Activated CD8-positive, alpha-beta memory T cell treated with anti-CD3 and anti-CD28 coated beads for 4 hours (primary cell): ENCODE measurements around the gene RPS6KA5.
"Not testable (repeated sequence)": the region's sequence is repeated elsewhere in the genome, so short reads cannot be mapped to it uniquely, and the experiment has no call there.

Source experiments
- DNase-seq, 2 donors: peaks; one replicate each; pipeline ENCODE4 v3.0.0-alpha.2; 2020; ENCODE audit warnings: low read depth in 2 of 2

The RPS6KA5 gene

GRCh38 chr14:91029456-91030217 is 30.8 kb downstream of the RPS6KA5 start:
- no peak for DNase-seq

- no peak for DNase-seq
Observed at GRCh38 chr14:91027561-91027960, 32.9 kb downstream of the RPS6KA5 start.

DNA sequence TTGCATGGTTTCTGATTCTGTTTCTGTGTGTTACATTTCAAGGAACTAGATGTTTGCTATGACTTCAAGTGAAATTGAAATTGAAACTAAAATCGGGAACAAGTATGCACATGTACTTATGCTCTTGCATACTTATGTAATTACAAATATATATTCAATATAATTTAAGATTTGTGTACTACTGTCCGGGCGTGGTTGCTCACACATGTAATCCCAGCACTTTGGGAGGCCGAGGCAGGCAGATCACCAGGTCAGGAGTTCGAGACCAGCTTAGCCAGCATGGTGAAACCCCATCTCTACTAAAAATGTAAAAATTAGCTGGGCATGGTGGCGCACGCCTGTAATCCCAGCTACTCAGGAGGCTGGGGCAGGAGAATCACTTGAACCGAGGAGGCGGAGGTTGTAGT is 37.8 kb downstream of the RPS6KA5 start:
- not testable (repeated sequence) for DNase-seq

- no peak for DNase-seq
Observed at GRCh38 chr14:91021991-91022621, 38.3 kb downstream of the RPS6KA5 start.

- DNase-seq, result no peak
Observed at GRCh38 chr14:91021115-91021514, 39.3 kb downstream of the RPS6KA5 start.

- no peak for DNase-seq
Observed at GRCh38 chr14:91019673-91020072, 40.8 kb downstream of the RPS6KA5 start.

- DNase-seq, result no peak
Observed at GRCh38 chr14:91018481-91018880, 42.0 kb downstream of the RPS6KA5 start.

DNA sequence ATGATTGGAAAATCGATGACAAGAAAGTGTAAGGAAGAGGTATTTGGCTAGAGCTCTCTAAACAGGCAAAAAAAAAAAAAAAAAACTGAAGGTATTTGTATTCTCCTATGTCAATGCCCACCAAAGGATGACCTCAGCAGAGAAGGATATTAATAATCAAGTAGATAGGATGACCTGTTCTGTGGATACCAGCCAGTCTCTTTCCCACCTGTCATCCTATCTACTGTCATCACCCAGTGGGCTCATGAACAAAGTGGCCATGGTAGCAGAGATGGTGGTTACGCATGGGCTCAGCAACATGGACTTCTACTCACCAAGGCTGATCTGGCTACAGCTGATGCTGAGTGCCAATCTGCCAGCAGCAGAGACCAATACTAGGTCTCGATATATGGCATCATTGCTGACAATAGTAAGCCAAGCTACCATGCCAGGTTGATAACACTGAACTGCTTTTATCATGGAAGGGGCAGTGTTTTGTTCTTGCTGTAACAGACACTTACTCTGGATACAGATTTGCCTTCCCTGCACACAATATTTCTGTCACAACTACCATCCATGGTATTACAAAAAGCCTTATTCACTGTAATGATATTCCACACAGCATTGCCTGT is 43.5 kb downstream of the RPS6KA5 start:
- no peak for DNase-seq

DNA sequence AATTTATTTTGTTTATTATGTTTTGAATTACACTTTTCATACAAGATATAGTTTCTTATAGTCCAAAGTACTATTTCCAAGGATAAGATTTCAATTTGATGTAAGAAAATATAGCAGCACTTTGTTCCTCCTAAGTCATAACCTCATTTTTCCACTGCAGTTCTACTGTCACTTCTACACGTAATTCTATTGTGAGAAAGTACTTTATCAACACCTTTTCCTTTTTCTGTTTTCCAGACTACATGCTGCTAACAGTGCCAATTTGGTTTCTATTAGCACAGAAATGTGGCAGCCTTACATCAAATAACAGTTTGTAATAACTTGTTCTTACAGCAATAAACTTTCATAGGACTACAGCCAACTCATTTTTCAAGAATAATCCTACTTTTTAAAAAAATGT is 45.0 kb downstream of the RPS6KA5 start:
- DNase-seq, result no peak

- DNase-seq, result no peak
Observed at GRCh38 chr14:91012045-91012444, 48.4 kb downstream of the RPS6KA5 start.

DNA sequence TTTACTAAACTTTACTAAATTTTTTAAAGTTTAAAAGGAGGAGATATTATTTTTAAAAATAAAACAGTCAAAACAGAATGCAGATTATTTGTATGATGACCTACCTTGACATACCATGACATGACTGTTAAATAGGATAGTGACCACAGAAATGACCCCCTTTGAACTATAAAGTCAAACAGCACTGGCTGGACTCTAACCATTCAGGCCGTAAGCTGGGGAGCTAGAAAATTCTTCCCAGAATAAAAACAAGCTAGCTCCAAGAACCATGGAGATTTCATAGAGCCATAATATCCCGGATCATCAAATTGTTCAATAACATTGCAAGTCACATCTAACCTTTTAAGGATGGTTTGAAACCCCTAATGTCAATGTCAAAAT is 50.3 kb downstream of the RPS6KA5 start:
- DNase-seq, result no peak

DNA sequence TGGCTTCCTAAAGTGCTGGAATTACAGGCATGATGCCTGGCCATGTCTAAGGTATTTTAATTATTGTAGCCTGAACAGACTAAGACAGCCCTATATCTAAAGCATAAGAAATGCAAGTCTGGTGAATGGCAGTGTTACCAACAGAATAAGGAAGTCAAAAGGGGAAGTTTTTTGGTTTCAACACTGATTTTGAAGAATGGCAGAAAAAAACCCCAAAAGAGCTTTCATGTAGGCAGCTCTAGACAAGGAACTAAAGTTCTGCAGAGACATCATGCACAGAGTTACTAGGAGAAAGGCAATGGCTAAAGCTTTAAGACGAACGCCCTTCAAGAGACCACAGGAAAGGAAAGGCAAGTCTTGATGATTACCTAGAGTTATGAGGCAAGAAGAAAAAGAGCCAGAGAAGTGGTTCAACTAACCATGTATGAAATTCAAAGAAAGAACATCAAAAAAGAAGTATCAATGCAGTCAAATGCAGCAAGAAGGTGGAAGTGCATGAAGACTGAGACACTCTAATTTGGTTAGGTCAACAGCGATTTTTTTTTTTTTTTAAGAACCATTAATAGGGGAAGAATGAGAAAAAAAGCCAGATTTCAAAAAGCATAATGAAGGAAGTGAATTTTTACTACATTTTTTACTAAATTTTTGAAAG is 50.8 kb downstream of the RPS6KA5 start:
- no peak for DNase-seq

DNA sequence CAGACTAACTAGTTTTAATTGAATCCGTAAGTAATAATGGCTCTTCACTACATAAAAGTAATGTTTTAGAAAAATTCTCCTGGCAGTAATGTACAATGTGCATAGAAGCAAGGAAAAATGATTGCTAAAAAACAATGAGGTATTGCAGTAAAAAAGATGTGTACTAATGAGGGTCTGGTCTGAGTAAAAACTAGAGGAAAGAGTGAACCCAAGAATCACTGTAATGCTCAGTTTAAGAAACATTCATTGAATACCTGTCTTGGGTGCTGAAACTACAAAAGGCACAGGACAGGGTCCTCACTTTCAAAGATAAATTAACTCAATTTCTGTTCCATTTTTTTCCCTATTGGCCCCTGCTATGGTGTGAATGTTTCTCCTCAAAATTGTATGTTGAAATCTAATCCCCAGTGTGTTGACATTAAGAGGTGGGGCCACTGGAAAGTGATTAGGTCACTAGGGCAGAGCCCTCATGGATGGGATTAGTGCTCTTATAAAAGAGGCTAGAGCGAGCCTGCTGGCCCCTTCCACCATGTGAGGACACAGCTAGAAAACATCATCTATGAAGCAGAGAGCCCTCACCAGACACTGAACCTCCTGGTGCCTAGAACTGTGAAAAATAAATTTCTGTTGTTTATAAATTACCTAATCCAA is 51.6 kb downstream of the RPS6KA5 start:
- no peak for DNase-seq

DNA sequence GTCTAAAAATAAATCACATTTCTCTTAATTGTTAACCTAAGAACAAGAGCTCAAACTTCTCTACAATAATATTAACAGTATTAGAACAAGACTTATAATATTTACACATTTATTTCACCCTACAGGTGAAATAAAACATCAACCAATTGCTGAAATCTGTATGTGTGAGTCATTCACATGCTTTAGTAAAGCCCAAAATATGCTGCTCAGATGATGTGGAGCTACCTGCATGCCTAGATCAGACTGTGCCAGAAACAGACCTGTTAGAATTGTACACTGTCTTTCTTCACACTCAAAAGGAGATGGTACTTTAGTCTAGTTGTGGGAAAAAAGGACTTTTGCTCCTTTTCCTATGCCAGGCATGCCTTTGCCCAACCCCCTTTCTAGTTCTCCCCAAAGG is 54.7 kb downstream of the RPS6KA5 start:
- no peak for DNase-seq

GRCh38 chr14:91004987-91005386 is 55.5 kb downstream of the RPS6KA5 start:
- DNase-seq, result no peak

- DNase-seq, result no peak
Observed at GRCh38 chr14:90999299-90999698, 61.1 kb downstream of the RPS6KA5 start.

- no peak for DNase-seq
Observed at GRCh38 chr14:90996967-90997366, 63.5 kb downstream of the RPS6KA5 start.

DNA sequence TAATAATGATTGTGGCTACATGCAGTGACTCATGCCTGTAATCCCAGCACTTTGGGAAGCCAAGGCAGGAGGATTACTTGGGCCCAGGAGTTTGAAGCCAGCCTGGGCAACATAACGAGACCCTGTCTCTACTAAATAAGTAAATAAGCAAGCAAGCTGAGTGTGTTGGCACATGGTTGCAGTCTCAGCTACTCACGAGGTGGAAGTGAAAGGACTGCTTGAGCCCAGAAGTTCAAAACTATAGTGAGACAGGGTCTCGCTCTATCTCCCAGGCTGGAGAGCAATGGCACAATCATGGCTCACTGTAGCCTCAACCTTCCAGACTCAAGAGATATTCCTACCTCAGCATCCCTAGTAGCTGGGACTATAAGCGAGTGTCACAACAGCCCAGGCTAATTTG is 64.7 kb downstream of the RPS6KA5 start:
- DNase-seq, result no peak

- no peak for DNase-seq
Observed at GRCh38 chr14:90993792-90994191, 66.6 kb downstream of the RPS6KA5 start.

DNA sequence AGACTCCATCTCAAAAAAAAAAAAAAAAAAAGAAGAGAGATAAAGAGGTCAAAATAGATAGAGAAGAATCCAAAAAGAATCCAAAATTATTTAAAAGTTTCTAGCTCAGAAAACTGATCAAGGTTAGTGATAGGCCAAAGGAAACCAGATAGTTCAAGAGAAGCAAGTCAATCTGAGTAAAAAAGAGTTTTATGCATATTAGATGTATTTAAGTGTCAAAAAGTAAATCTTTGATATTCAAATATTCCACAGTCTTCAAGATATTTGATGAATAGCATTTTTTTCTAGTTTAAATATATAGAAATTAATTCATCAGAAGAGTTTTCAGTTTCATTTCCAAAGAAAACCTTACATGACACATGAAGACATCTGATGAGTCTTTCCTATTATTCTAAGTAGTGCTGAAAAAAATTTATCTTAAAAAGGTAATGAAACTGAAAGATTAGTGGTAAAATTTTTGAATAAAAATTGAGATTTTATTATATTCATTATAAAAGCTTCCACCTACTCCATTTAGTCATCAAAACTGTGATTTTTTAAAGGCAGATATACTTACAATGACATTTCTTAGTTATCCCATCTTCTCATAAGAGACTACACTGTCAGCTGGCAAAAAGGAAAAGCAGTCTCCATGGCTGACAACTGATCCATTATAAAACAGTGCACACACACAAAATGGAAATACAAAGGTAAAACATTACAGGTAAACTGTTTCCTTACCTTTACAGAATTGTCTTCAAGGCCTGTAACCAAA is 68.6 kb downstream of the RPS6KA5 start:
- no peak for DNase-seq

- no peak for DNase-seq
Observed at GRCh38 chr14:90990141-90990540, 70.3 kb downstream of the RPS6KA5 start.
